Subcutaneous abdominal adipose tissue (tissue), 5 donors: Measurements from ENCODE around the gene KLK11.

ENCODE experiments used
- H3K27ac ChIP-seq: one replicate; pipeline ENCODE4 v1.7.0; 2013; ENCODE audit warnings: low read depth, mild to moderate bottlenecking, inconsistent platforms, low read length, moderate library complexity
- H3K27me3 ChIP-seq, 5 donors: one replicate each; pipeline ENCODE4 v1.7.0; 2013; ENCODE audit warnings: low read length in 5 of 5, inconsistent platforms in 1 of 5; ENCODE audit not compliant: control insufficient read depth in 5 of 5, insufficient read depth in 4 of 5
- H3K36me3 ChIP-seq, 5 donors: one replicate each; pipeline ENCODE4 v1.7.0; 2013; ENCODE audit warnings: low read length in 5 of 5; ENCODE audit not compliant: control insufficient read depth in 5 of 5, insufficient read depth in 5 of 5
- H3K4me1 ChIP-seq, 5 donors: one replicate each; pipeline ENCODE4 v1.7.0; 2013; ENCODE audit warnings: low read length in 5 of 5, mild to moderate bottlenecking in 3 of 5, moderate library complexity in 1 of 5; ENCODE audit not compliant: control insufficient read depth in 5 of 5, insufficient read depth in 5 of 5
- H3K4me3 ChIP-seq, 5 donors: one replicate each; pipeline ENCODE4 v1.7.0; 2013; ENCODE audit warnings: low read length in 5 of 5, low read depth in 1 of 5
- H3K9ac ChIP-seq, 5 donors: one replicate each; pipeline ENCODE4 v1.7.0; 2013; ENCODE audit warnings: low read length in 5 of 5, mild to moderate bottlenecking in 4 of 5, moderate library complexity in 3 of 5
- H3K9me3 ChIP-seq, 5 donors: one replicate each; pipeline ENCODE4 v1.7.0; 2013; ENCODE audit warnings: low read length in 5 of 5; ENCODE audit not compliant: control insufficient read depth in 5 of 5
- donor health status: healthy.
- donor health status: healthy.
- donor health status: healthy.
- donor health status: healthy.
- donor health status: healthy.

KLK11 gene

DNA sequence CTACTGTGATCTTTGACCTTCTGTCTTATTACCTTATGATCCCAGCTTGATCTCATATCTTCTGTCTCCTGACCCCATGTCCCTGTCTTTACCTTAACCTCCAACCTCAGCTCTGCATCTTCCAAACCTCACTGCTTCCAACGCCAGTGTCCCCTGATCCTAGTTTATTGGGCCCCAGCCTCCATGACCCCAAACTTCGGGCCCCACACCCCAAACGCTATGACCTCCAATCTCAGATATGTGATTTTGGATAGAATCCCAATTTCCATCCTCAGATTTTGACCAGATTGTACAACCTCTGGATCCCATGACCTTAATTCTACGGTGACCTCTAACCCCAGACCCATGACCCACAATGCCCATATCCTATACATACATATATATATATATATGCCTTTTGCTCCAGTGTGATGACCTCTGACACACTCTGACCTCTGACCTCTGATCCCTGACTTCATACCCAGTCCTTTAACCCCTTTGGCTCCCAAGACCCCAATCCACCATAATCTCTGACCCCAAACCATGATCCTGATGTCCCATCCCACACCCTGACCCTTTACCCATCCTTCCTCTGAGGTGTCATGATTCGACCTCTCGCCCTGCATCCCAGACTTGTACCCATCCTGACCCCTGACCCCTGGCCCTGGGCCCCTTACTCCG lies 4.9 kb upstream of the KLK11 start:
- Histone ChIP-seq H3K27me3 (peaks cover 18 to 41% (median 35%) of the 10 kb centered on the region in 5 donors), H3K4me3 (no peak overlapping the region), H3K4me1 (no peaks in the 10 kb centered on the region), H3K27ac (no peak overlapping the region), H3K9ac (no peak overlapping the region), H3K36me3 (no peaks in the 10 kb centered on the region), H3K9me3 (no peaks in the 10 kb centered on the region)

- H3K27ac ChIP-seq, result no peak overlapping the region
- no peaks in the 10 kb centered on the region for H3K9me3 ChIP-seq
- H3K36me3 ChIP-seq, result no peaks in the 10 kb centered on the region
- no peaks in the 10 kb centered on the region for H3K4me1 ChIP-seq
- no peak overlapping the region for H3K9ac ChIP-seq
- H3K27me3 ChIP-seq, result peaks cover 18 to 49% (median 42%) of the 10 kb centered on the region in 5 donors
- no peak overlapping the region for H3K4me3 ChIP-seq
Measured at GRCh38 chr19:51030631-51031030, 4.2 kb upstream of the KLK11 start.

DNA sequence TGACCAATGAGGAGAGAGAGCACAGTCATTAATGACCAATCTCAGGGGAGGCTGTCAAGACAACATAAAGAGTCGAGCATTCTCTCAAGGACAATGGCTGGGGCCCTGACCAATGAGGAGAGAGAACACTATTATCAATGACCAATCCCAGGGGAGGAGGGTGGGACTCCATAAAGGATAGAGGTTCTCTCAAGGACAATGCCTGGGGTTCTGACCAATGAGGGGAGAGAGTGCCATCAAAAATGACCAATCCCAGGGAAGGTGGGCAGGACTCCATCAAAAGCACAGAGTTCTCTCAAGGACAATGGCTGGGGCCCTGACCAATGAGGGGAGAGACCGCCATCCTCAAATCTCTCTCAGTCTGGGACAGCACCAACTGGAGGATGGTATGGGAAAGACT lies 3.3 kb upstream of the KLK11 start:
- Histone ChIP-seq H3K27ac (no peak overlapping the region), H3K4me1 (no peaks in the 10 kb centered on the region), H3K4me3 (no peak overlapping the region), H3K27me3 (peaks cover 26 to 47% (median 43%) of the 10 kb centered on the region in 5 donors), H3K36me3 (no peaks in the 10 kb centered on the region), H3K9me3 (no peaks in the 10 kb centered on the region), H3K9ac (no peak overlapping the region)

DNA sequence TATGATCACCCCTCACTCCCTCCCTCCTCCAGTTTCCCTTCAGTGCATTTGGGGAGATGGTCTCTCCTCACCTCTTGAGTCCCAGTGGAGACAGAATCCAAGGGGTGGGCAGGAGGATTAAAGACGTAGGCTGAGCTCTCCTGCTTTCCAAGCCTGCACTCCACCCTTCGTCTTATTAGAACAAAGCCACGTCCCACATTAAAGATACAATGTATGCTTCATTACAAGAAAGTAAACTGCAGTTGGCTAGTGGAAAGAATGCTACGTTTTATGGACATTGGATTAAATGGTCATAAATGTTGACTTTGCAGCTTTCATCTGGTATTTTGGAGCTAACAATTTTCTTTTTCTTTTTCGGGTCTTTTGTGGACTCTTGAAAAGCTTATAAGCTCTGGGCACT lies 1.5 kb upstream of the KLK11 start:
- H3K9me3 ChIP-seq, result no peaks in the 10 kb centered on the region
- no peak overlapping the region for H3K9ac ChIP-seq
- H3K27ac ChIP-seq, result no peak overlapping the region
- no peak overlapping the region for H3K4me3 ChIP-seq
- H3K36me3 ChIP-seq, result no peaks in the 10 kb centered on the region
- H3K27me3 ChIP-seq, result peaks cover 29 to 54% (median 44%) of the 10 kb centered on the region in 5 donors
- H3K4me1 ChIP-seq, result no peaks in the 10 kb centered on the region

DNA sequence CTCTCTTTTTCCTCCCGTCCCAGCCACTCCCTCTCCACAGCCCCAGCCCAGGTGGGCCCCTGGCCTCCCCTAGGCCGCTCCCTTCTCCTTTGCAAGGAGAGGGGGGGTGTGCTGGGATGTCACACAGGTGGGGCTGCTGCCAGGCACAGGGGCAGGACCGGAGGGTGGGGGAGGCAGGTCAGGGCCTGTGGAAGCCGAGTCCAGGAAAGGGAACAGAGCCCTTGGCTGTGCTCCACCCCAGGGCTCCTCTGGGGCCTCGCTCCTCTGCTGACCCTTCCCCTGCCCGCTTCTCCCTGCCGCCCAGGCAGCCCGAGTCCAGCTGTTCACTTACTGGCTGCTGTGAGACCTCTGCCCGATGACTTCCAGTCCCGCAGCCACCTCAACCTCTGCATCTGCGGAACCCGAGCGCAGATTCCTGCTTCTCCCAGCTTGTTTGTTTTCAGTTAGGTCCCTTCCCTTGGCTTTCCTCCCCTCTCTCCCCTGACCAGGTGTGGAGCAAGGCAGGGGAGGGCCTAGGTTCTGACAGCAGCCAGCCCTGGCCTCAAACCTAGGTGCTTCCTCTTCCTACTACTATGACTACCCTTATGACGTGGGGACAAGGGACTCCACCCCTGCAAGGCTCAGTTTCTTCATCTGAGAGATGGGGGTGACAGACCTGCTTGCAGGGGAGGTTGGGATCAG lies 850 bp upstream of the KLK11 start:
- H3K4me3 ChIP-seq, result no peak overlapping the region
- H3K9ac ChIP-seq, result no peak overlapping the region

DNA sequence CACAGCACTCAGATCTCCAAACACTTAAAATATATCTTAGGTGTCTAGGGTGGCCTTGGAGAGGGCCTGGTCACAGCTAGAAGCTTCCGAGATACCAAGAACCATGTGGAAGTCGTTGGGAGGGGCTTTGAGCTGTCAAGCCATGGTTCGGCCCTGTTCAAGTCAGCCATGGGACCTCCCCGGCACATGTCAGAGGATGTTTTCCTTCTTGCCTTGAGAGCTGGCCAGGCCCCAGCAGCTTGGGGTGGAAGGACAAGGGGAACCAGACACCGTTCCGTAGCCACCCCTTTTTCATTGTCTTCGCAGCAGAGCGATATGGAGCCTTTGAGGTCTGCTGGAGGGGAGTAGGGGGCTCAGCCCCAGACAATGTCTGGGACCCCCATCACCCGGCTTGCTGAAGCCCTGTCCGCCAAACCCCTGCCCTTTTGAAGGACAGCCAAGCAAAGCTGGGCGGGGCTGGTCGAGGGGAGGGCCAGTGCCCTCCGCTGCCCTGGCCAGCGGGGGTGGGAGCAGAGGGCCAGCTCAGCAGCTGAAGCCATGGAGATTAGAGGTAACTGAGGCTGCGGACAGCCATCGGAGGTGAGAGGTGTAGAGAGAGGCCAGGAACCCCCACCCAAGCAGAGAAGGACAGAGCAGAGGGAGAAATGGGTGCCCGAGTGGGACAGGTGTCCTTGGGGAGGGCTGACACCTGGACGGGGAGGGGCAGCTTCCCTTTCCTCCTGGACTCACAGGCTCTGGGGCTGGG lies 435 bp downstream of the KLK11 start:
- Histone ChIP-seq H3K9me3 (no peaks in the 10 kb centered on the region), H3K4me1 (peaks cover 0 to 4% (median 3%) of the 10 kb centered on the region in 5 donors), H3K9ac (no peak overlapping the region), H3K36me3 (no peaks in the 10 kb centered on the region), H3K27me3 (peaks cover 30 to 56% (median 46%) of the 10 kb centered on the region in 5 donors), H3K27ac (no peak overlapping the region), H3K4me3 (no peak overlapping the region)

More for the DNA sequence above, 850 bp upstream of the KLK11 start:
- no peaks in the 10 kb centered on the region for H3K9me3 ChIP-seq
- peaks cover 33 to 56% (median 46%) of the 10 kb centered on the region in 5 donors for H3K27me3 ChIP-seq
- no peak overlapping the region for H3K27ac ChIP-seq
- H3K4me1 ChIP-seq, result no peaks in the 10 kb centered on the region
- H3K36me3 ChIP-seq, result no peaks in the 10 kb centered on the region

GRCh38 chr19:51025401-51025800 lies 1.0 kb downstream of the KLK11 start:
- Histone ChIP-seq H3K27me3 (peaks cover 25 to 54% (median 42%) of the 10 kb centered on the region in 5 donors), H3K4me3 (no peak overlapping the region), H3K36me3 (no peaks in the 10 kb centered on the region), H3K27ac (no peak overlapping the region), H3K9me3 (no peaks in the 10 kb centered on the region), H3K9ac (no peak overlapping the region), H3K4me1 (peaks cover 0 to 4% (median 3%) of the 10 kb centered on the region in 5 donors)

- H3K4me1 ChIP-seq, result peaks cover 0 to 5% (median 4%) of the 10 kb centered on the region in 5 donors
- H3K9ac ChIP-seq, result no peak overlapping the region
- no peak overlapping the region for H3K27ac ChIP-seq
- H3K27me3 ChIP-seq, result peaks cover 30 to 59% (median 46%) of the 10 kb centered on the region in 5 donors
- H3K4me3 ChIP-seq, result no peak overlapping the region
- no peaks in the 10 kb centered on the region for H3K36me3 ChIP-seq
- no peaks in the 10 kb centered on the region for H3K9me3 ChIP-seq
Measured at GRCh38 chr19:51024924-51025323, 1.5 kb downstream of the KLK11 start.

DNA sequence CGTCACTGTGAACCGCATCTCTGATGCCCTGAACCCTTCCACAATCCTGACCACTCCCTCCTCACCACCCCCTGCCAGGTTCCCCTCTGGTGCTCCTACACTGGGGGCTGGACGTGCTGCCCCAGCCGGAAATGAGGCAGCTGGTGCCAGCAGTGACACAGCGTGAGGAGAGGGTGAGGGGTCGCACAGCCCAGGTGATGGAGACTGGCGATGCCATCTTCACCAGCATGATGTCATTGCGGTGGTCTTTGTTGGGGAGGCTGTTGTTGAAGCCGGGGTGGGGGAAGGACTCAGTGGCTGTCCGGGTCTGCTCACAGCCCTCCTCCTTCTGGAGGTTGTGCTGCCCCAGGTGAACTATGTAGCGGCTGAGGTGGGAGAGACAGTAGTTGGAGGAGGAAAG lies 2.5 kb downstream of the KLK11 start:
- Histone ChIP-seq H3K4me1 (peaks cover 0 to 14% (median 10%) of the 10 kb centered on the region in 5 donors), H3K4me3 (no peak overlapping the region), H3K36me3 (no peaks in the 10 kb centered on the region), H3K9me3 (no peaks in the 10 kb centered on the region), H3K27me3 (peaks cover 33 to 69% (median 47%) of the 10 kb centered on the region in 5 donors), H3K9ac (no peak overlapping the region), H3K27ac (no peak overlapping the region)

DNA sequence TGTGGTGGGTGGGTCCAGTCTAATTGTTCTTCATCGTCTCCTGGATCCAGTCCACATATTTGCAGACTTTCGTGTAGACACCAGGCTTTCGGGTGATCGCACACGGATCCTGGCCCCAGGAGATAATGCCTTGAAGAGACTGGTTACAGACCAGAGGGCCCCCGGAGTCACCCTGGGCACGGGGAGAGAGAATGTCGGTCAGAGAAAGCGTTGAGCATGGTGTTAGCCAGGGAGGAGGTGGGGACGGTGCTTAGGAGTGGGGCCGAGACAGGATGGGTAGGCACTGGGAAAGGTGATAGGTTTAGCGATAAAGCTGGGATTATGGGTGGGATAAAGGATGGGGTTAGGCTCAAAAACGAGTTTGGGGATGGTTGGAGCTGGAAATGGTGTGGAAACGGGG lies 3.9 kb downstream of the KLK11 start:
- peaks cover 0 to 18% (median 11%) of the 10 kb centered on the region in 5 donors for H3K4me1 ChIP-seq
- H3K9me3 ChIP-seq, result no peaks in the 10 kb centered on the region
- H3K9ac ChIP-seq, result no peak overlapping the region
- H3K27me3 ChIP-seq, result peaks cover 34 to 71% (median 46%) of the 10 kb centered on the region in 5 donors
- H3K27ac ChIP-seq, result no peak overlapping the region
- H3K4me3 ChIP-seq, result no peak overlapping the region
- no peaks in the 10 kb centered on the region for H3K36me3 ChIP-seq
